Small intestine (tissue), 7 donors: ENCODE results near the gene SRSF5. TPM values are rescaled to one million over a fixed set of nuclear protein-coding genes. Genes with fewer than 3 reads are reported as not detected.

Experiments used
- DNase-seq, 2 donors: peaks; one replicate each; pipeline versions ENCODE4 v3.0.0 to v3.0.0-alpha.2; 2013
- FAIRE-seq: peaks from 2 replicates; lab custom pipeline; 2012; peaks lifted over from hg19 to GRCh38; lab: Jason Lieb, UNC
- H3K27ac ChIP-seq, 3 donors: one replicate each; pipeline ENCODE4 v1.5.1; 2013; ENCODE audit warnings: low read length in 2 of 3, mild to moderate bottlenecking in 2 of 3, control low read depth in 1 of 3, inconsistent platforms in 1 of 3, low read depth in 1 of 3, moderate library complexity in 1 of 3
- H3K27me3 ChIP-seq, 3 donors: one replicate each; pipeline ENCODE4 v1.6.1; 2013; ENCODE audit warnings: low read length in 3 of 3, inconsistent platforms in 1 of 3; ENCODE audit not compliant: control insufficient read depth in 3 of 3, insufficient read depth in 3 of 3
- H3K36me3 ChIP-seq, 3 donors: one replicate each; pipeline ENCODE4 v1.6.1; 2013; ENCODE audit warnings: low read length in 3 of 3, inconsistent platforms in 1 of 3, low read depth in 1 of 3, mild to moderate bottlenecking in 1 of 3, moderate library complexity in 1 of 3; ENCODE audit not compliant: control insufficient read depth in 3 of 3, insufficient read depth in 2 of 3
- H3K4me1 ChIP-seq, 3 donors: one replicate each; pipeline ENCODE4 v1.6.1; 2013; ENCODE audit warnings: low read length in 2 of 3, inconsistent platforms in 1 of 3, low read depth in 1 of 3, mild to moderate bottlenecking in 1 of 3, moderate library complexity in 1 of 3; ENCODE audit not compliant: control insufficient read depth in 3 of 3, insufficient read depth in 2 of 3
- H3K4me3 ChIP-seq, 3 donors: one replicate each; pipeline ENCODE4 v1.5.1; 2013; ENCODE audit warnings: low read length in 3 of 3, control low read depth in 1 of 3, inconsistent platforms in 1 of 3, low read depth in 1 of 3, mild to moderate bottlenecking in 1 of 3, moderate library complexity in 1 of 3
- H3K9me3 ChIP-seq, 2 donors: one replicate each; pipeline ENCODE4 v1.6.1; 2013; ENCODE audit warnings: low read depth in 1 of 2, low read length in 1 of 2; ENCODE audit not compliant: control insufficient read depth in 2 of 2, insufficient read depth in 1 of 2
- WGBS, 3 donors: extraction: QIAGEN DNeasy Blood & Tissue Kit; methylation state at CpG; one replicate each; pipeline ENCODE4 v1.1.7; 2013; 5-methylcytosine and 5-hydroxymethylcytosine counted together
- polyA plus RNA-seq, 4 donors: library from polyadenylated mRNA; stranded (reverse) in 3 of 4; unstranded in 1 of 4; fragments of 200-250 nt in 3 of 4; fragments of 120-200 nt in 1 of 4; gene quantifications; one replicate each; pipeline versions ENCODE4 v1.2.1 to v1.2.3, GENCODE V29; 2013
- donor health status: healthy with polysubstance abuse.
- donor health status: control.
- donor health status: control.
- donor health status: Bipolar disorder and iron deficiency.
- donor health status: healthy.

SRSF5 gene
- polyA plus RNA-seq, 4 donors, result 216 to 524 (median 250) TPM

DNA sequence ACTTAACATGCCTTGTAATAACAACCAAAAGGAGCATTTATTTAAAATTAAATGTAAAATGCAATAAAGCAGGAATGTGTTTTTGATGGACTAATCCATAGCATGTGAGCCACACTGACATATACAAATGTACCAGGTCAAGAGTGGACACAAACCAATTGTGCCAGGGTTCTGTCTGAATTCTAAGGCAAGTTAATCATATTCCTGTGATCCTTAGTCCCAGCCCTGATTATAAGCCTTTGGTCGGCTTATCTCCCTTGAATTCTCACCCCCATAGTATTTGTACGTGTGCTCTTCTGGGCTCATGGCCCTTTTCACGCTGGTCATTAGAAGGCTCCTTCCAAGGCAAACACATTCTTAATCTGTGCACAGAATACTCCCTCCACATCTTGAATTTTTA is 10.6 kb upstream of the SRSF5 start:
- Histone ChIP-seq H3K36me3 (no peaks in the 10 kb centered on the region), H3K4me3 (no peak overlapping the region)
- 49 to 70% (median 60%) methylated on average over 3 of the region's 3 CpGs for WGBS, 3 donors

DNA sequence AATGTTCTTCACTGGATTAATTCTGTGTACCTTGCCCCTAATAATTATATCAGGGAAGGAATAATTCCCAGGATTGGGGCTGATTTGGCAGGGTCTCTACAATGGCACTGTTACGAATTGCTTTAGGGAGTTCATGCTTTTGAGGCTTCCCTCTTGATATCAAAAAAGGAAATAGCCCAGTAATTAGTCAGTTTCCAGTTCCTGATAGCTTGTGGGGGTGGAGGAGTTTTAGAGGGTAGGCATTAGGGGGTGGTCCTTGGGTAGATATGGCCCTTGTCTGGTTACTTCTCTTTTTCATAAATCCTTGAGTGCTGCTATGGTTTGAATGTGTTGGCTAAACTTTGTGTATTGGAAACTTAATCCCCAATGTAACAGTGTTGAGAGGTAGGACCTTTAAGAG is 6.1 kb upstream of the SRSF5 start:
- peaks cover 0 to 7% (median 2%) of the 10 kb centered on the region in 3 donors for H3K4me1 ChIP-seq
- FAIRE-seq (no peak), DNase-seq (no peak)
- no peaks in the 10 kb centered on the region for H3K36me3 ChIP-seq
- no peak overlapping the region for H3K27ac ChIP-seq
- no peak overlapping the region for H3K4me3 ChIP-seq
- no peaks in the 10 kb centered on the region for H3K9me3 ChIP-seq
- WGBS, 3 donors, result 59 to 75% (median 70%) methylated on average over 1 of the region's 1 CpG
- no peaks in the 10 kb centered on the region for H3K27me3 ChIP-seq

More for the DNA sequence above, 10.6 kb upstream of the SRSF5 start:
- DNase-seq (no peak), FAIRE-seq (no peak)
- peaks cover 0 to 5% of the 10 kb centered on the region in 2 donors for H3K9me3 ChIP-seq
- H3K27me3 ChIP-seq, result no peaks in the 10 kb centered on the region
- H3K4me1 ChIP-seq, result peaks cover 0 to 24% (median 2%) of the 10 kb centered on the region in 3 donors
- H3K27ac ChIP-seq, result peak overlapping the region; percentile 70 to 97 (median 92)

DNA sequence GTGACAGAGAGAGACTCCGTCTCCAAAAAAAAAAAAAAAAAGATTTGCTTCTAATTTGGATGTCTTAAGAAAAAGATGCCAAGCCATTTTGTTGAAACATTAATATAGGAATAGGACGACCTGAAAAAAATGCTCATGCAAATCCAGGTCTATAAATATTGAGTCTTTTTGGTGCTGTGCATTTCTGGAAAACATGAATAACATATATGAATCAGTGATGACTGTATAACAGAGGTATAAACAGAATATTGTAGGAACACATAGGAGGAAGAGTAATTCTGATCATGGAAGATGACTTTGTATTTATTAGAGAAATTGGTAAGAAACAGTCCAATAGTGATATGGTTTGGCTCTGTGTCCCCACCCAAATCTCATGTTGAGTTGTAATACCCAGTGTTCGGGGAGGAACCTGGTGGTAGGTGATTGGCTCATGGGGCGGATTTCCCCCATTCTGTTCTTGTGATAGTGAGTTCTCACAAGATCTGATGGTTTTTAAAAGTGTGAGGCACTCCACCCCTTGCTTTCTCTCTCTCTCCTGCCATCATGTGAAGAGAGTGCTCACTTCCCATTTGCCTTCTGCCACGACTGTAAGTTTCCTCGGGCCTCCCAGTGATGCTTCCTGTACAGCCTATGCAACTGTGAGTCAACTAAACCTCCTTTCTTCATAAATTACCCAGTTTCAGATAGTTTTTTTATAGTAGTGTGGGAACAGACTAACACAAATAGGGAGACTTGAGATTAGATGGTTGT is 3.0 kb upstream of the SRSF5 start:
- WGBS, 3 donors, result 81 to 89% (median 84%) methylated on average over 6 of the region's 6 CpGs
- no peak for FAIRE-seq

DNA sequence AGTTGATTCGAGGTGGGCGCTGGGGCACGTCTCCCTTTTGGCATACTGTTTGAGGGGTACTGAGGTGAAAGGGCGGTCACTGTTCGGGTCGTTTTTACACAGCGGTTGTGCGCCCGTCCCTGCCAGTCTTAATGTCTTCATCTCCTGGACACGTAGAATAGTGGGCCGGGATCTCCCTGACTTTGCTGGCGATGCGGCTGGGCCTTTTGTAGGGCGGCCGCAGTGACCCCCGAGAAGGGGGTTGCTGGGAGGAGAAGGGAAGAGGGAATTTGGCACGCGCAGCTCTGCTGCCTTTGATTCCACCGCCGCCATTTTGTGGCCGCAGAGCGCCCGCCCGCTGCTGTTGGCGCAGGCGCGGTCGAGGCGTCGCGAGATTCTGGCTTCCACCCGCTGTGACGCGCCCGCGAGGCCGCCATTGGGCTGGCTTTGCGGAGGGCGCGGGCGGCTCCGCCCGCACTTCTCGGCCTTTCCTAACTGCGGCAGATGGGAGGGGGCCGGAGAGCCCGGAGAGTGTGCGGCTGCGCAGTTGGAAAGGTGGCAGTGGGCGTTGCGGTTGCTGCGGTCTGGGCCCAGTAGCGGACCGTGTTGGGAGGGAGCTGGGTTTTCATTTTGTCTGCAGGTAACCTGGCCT is 542 bp downstream of the SRSF5 start:
- FAIRE-seq, result no peak
- peaks cover 21 to 30% (median 23%) of the 10 kb centered on the region in 3 donors for H3K36me3 ChIP-seq
- peak; percentile 90 to 97 for DNase-seq
- H3K27ac ChIP-seq, result peak overlapping the region; percentile 98 to 100 (median 99)
- no peaks in the 10 kb centered on the region for H3K9me3 ChIP-seq
- H3K4me3 ChIP-seq, result peak overlapping the region; percentile 85 to 97 (median 95)
- H3K27me3 ChIP-seq, result no peaks in the 10 kb centered on the region
- H3K4me1 ChIP-seq, result peaks cover 0 to 23% (median 7%) of the 10 kb centered on the region in 3 donors
- 0 to 1% (median 0%) methylated on average over 51 to 54 of the region's 54 CpGs for WGBS, 3 donors

More for the DNA sequence above, 3.0 kb upstream of the SRSF5 start:
- Histone ChIP-seq H3K27ac (no peak overlapping the region), H3K27me3 (no peaks in the 10 kb centered on the region), H3K4me1 (peaks cover 0 to 8% (median 7%) of the 10 kb centered on the region in 3 donors), H3K4me3 (no peak overlapping the region), H3K9me3 (no peaks in the 10 kb centered on the region), H3K36me3 (peaks cover 5 to 9% (median 9%) of the 10 kb centered on the region in 3 donors)
- DNase-seq, result no peak

DNA sequence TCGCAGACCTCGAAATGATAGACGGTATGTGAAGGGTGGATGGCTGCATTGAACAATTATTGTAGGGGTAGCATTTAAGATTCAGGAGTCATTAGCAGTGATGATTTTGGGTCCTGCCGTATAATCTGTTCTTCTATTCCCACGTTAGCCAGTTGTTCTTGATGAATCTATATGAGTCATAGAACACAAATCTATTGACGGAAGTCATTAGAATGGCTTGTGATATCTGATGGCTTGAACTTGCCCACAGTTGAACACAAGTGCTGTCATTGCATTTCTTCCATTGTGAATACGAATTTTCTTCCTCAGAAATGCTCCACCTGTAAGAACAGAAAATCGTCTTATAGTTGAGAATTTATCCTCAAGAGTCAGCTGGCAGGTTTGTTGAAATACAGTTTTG is 1.9 kb downstream of the SRSF5 start:
- Histone ChIP-seq H3K4me3 (peak overlapping the region in 2 of 3 donors; percentile 95 to 97), H3K27ac (peak overlapping the region in 1 of 3 donors; percentile 98), H3K4me1 (peaks cover 0 to 23% (median 7%) of the 10 kb centered on the region in 3 donors), H3K36me3 (peaks cover 21 to 34% (median 32%) of the 10 kb centered on the region in 3 donors), H3K9me3 (no peaks in the 10 kb centered on the region), H3K27me3 (no peaks in the 10 kb centered on the region)
- DNase-seq, result peak in 1 of 2 donors; percentile 43
- 70 to 76% (median 73%) methylated on average over 8 of the region's 8 CpGs for WGBS, 3 donors
- FAIRE-seq, result no peak

DNA sequence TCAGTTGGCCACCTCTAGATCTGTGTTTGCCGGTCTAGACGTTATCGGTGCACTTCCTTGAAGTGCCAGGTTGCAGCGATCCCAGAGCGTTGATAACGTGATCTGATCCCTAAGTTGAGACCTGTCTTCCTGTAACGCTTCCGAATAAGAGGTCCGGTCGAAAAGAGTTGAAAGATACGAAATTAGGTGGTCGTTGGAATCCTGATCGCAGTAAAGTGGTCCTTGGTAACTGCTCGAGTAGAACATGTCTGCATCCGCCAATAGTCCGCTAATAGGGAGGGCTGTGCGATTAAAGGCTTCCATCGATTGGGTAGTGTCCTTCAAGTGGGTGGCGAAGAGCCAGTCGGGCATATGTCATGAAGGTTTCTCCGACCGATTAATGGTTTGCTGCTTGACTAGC is 2.7 kb downstream of the SRSF5 start:
- H3K4me3 ChIP-seq, result no peak overlapping the region

DNA sequence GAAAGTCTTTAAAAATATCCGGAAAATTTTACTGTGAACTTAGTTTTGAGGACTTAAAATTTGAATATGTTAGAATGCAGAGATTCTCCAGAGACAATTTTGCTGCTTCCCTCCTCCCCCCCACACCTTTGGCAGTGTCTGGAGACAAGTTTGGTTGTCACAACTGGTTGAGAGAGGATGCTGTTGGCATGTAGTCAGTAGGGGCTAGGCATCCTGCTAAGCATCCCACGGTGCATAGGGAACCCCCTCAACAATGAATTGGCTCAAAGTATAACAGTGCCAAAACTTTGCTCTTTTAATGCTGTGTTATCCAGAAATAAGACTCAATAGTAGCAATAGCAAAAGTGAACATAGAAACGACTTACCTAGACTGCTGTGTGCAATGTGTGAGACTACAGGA is 3.6 kb downstream of the SRSF5 start:
- peaks cover 21 to 44% (median 35%) of the 10 kb centered on the region in 3 donors for H3K36me3 ChIP-seq
- no peaks in the 10 kb centered on the region for H3K27me3 ChIP-seq
- WGBS, 3 donors, result 74 to 87% (median 75%) methylated on average over 3 of the region's 3 CpGs
- no peak for FAIRE-seq
- peaks cover 0 to 23% (median 7%) of the 10 kb centered on the region in 3 donors for H3K4me1 ChIP-seq
- no peak for DNase-seq
- no peak overlapping the region for H3K27ac ChIP-seq
- no peaks in the 10 kb centered on the region for H3K9me3 ChIP-seq
- no peak overlapping the region for H3K4me3 ChIP-seq

More for the DNA sequence above, 2.7 kb downstream of the SRSF5 start:
- Histone ChIP-seq H3K27ac (no peak overlapping the region), H3K4me1 (peaks cover 0 to 23% (median 7%) of the 10 kb centered on the region in 3 donors), H3K27me3 (no peaks in the 10 kb centered on the region), H3K36me3 (peaks cover 21 to 41% (median 35%) of the 10 kb centered on the region in 3 donors), H3K9me3 (no peaks in the 10 kb centered on the region)
- FAIRE-seq (no peak), DNase-seq (no peak)
- WGBS, 3 donors, result 93 to 96% (median 94%) methylated on average over 22 of the region's 22 CpGs

DNA sequence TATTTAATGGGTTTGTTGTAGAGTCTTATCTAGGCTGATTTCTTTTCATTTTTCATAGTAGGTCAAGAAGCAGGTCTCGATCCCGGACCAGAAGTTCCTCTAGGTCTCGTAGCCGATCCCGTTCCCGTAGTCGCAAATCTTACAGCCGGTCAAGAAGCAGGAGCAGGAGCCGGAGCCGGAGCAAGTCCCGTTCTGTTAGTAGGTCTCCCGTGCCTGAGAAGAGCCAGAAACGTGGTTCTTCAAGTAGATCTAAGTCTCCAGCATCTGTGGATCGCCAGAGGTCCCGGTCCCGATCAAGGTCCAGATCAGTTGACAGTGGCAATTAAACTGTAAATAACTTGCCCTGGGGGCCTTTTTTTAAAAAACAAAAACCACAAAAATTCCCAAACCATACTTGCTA is 4.2 kb downstream of the SRSF5 start:
- Histone ChIP-seq H3K4me3 (no peak overlapping the region), H3K9me3 (no peaks in the 10 kb centered on the region), H3K27ac (no peak overlapping the region), H3K36me3 (peaks cover 22 to 46% (median 37%) of the 10 kb centered on the region in 3 donors), H3K27me3 (no peaks in the 10 kb centered on the region), H3K4me1 (peaks cover 0 to 23% (median 7%) of the 10 kb centered on the region in 3 donors)
- no peak for FAIRE-seq
- DNase-seq, result no peak
- WGBS, 3 donors, result 76 to 87% (median 83%) methylated on average over 16 of the region's 16 CpGs
